H1 (cell line): ENCODE data around the gene DMXL2. TPM values are rescaled to one million over a fixed set of nuclear protein-coding genes. Genes with fewer than 3 reads are reported as not detected.

ENCODE experiments used
- CTCF ChIA-PET: fragments of 300-600 bp; sonication (Branson Sonifier 250); formaldehyde crosslinking; loops from one replicate; lab custom pipeline; 2021; ENCODE audit not compliant: partially characterized antibody; lab: Charles Lee
- POLR2A ChIA-PET: fragments of 300-600 bp; sonication (Branson Sonifier 250); formaldehyde crosslinking; loops from one replicate; lab custom pipeline; 2021; ENCODE audit warnings: inconsistent platforms; ENCODE audit not compliant: partially characterized antibody; lab: Charles Lee
- DNase-seq, 2 experiments: peaks; one replicate each; pipeline versions ENCODE4 v3.0.0 to v3.0.0-alpha.2; 2010 to 2022; ENCODE audit warnings: low spot score in 2 of 2, low read depth in 1 of 2, mixed read lengths in 1 of 2
- FAIRE-seq: peaks from 2 replicates; lab custom pipeline; 2011; peaks lifted over from hg19 to GRCh38; lab: Jason Lieb, UNC
- H2AFZ ChIP-seq: 2 replicates; pipeline ENCODE4 v1.8.1; 2012; ENCODE audit warnings: low read length, inconsistent platforms
- H2AK5ac ChIP-seq: 2 replicates; pipeline ENCODE4 v1.6.1; 2013; ENCODE audit warnings: low read depth, low read length
- H2BK120ac ChIP-seq: replicated peaks from 2 replicates; pipeline ENCODE3; 2013; ENCODE audit warnings: low read depth, low read length, inconsistent platforms
- H2BK12ac ChIP-seq: 2 replicates; pipeline ENCODE4 v1.6.1; 2013; ENCODE audit warnings: low read depth, low read length
- H2BK15ac ChIP-seq: 2 replicates; pipeline ENCODE4 v1.6.1; 2013; ENCODE audit warnings: low read length
- H2BK20ac ChIP-seq: 2 replicates; pipeline ENCODE4 v1.6.1; 2013; ENCODE audit warnings: low read length
- H2BK5ac ChIP-seq: 2 replicates; pipeline ENCODE4 v1.6.1; 2013; ENCODE audit warnings: low read depth, low read length
- H3K14ac ChIP-seq: 2 replicates; pipeline ENCODE4 v1.6.1; 2013; ENCODE audit warnings: inconsistent platforms; ENCODE audit not compliant: insufficient read length
- H3K18ac ChIP-seq: 2 replicates; pipeline ENCODE4 v1.6.1; 2013; ENCODE audit warnings: low read length; ENCODE audit errors: extremely low read depth
- H3K23ac ChIP-seq: 2 replicates; pipeline ENCODE4 v1.6.1; 2013; ENCODE audit warnings: inconsistent platforms; ENCODE audit not compliant: insufficient read length
- H3K23me2 ChIP-seq: 2 replicates; pipeline ENCODE4 v1.6.1; 2013; ENCODE audit warnings: low read depth, low read length
- H3K27ac ChIP-seq: 2 replicates; pipeline ENCODE4 v1.6.1; 2011; ENCODE audit warnings: low read depth, low read length, inconsistent platforms
- H3K27me3 ChIP-seq, 4 experiments: replicated peaks in 1 of 4; 1 replicate in 1 of 4; 2 replicates in 3 of 4; pipeline versions ENCODE4 v1.6.1 to v1.8.1; 2011 to 2013; ENCODE audit warnings: low read length in 3 of 4, mild to moderate bottlenecking in 3 of 4, inconsistent platforms in 2 of 4, mixed read lengths in 2 of 4, moderate library complexity in 1 of 4; ENCODE audit not compliant: control insufficient read depth in 3 of 4, insufficient read depth in 3 of 4; ENCODE audit errors: extremely low read depth in 1 of 4
- H3K36me3 ChIP-seq, 4 experiments: 2 replicates each; pipeline versions ENCODE4 v1.6.1 to v1.8.1; 2011 to 2013; ENCODE audit warnings: mild to moderate bottlenecking in 4 of 4, low read length in 3 of 4, moderate library complexity in 2 of 4, control low read depth in 1 of 4, inconsistent platforms in 1 of 4; ENCODE audit not compliant: insufficient read depth in 4 of 4, control insufficient read depth in 2 of 4
- H3K4ac ChIP-seq: replicated peaks from 2 replicates; pipeline ENCODE3; 2013; ENCODE audit warnings: low read length, low read depth, mixed read lengths, inconsistent platforms; ENCODE audit not compliant: insufficient read length
- H3K4me1 ChIP-seq, 4 experiments: replicated peaks in 1 of 4; 1 replicate in 1 of 4; 2 replicates in 3 of 4; pipeline versions ENCODE4 v1.6.1 to v1.8.1; 2011 to 2013; ENCODE audit warnings: low read length in 3 of 4, inconsistent platforms in 2 of 4, mixed read lengths in 1 of 4; ENCODE audit not compliant: insufficient read depth in 4 of 4, control insufficient read depth in 3 of 4
- H3K4me2 ChIP-seq, 2 experiments: 2 replicates each; pipeline versions ENCODE4 v1.6.1 to v1.8.1; 2011 to 2013; ENCODE audit warnings: low read depth in 2 of 2, low read length in 2 of 2, control low read depth in 1 of 2, inconsistent platforms in 1 of 2, mild to moderate bottlenecking in 1 of 2; ENCODE audit not compliant: insufficient read depth in 1 of 2
- H3K4me3 ChIP-seq, 4 experiments: fragments of 200-600, 300-600 bp in 1 of 4; sonication (generic), shearing (Covaris generic), sonication (Bioruptor Twin) in 1 of 4; 2 replicates each; pipeline versions ENCODE4 v1.5.1 to v1.8.1; 2011 to 2016; ENCODE audit warnings: low read length in 4 of 4, low read depth in 3 of 4, control low read depth in 2 of 4, inconsistent platforms in 2 of 4, mild to moderate bottlenecking in 2 of 4, mixed read lengths in 1 of 4, moderate library complexity in 1 of 4; ENCODE audit not compliant: insufficient read depth in 2 of 4; ENCODE audit errors: extremely low read depth in 1 of 4
- H3K56ac ChIP-seq: replicated peaks from 2 replicates; pipeline ENCODE3; 2013; ENCODE audit warnings: low read depth, mild to moderate bottlenecking, mixed read lengths, low read length, inconsistent platforms; ENCODE audit not compliant: insufficient read length
- H3K79me1 ChIP-seq: 2 replicates; pipeline ENCODE4 v1.6.1; 2013; ENCODE audit warnings: low read depth, low read length, control low read depth
- H3K79me2 ChIP-seq, 2 experiments: 2 replicates each; pipeline versions ENCODE4 v1.6.1 to v1.8.1; 2012 to 2013; ENCODE audit warnings: low read length in 2 of 2, mild to moderate bottlenecking in 2 of 2, inconsistent platforms in 1 of 2; ENCODE audit not compliant: insufficient read depth in 2 of 2, control insufficient read depth in 1 of 2
- H3K9ac ChIP-seq, 4 experiments: replicated peaks in 1 of 4; 1 replicate in 1 of 4; 2 replicates in 3 of 4; pipeline versions ENCODE4 v1.6.1 to v1.8.1; 2011 to 2013; ENCODE audit warnings: low read depth in 3 of 4, low read length in 3 of 4, control low read depth in 2 of 4, mild to moderate bottlenecking in 2 of 4, moderate library complexity in 2 of 4, inconsistent platforms in 1 of 4; ENCODE audit errors: extremely low read depth in 1 of 4
- H3K9me3 ChIP-seq, 2 experiments: 2 replicates each; pipeline versions ENCODE4 v1.6.1 to v1.8.1; 2012 to 2013; ENCODE audit warnings: mild to moderate bottlenecking in 2 of 2, moderate library complexity in 2 of 2, control low read depth in 1 of 2, inconsistent platforms in 1 of 2, low read depth in 1 of 2, low read length in 1 of 2, mixed read lengths in 1 of 2; ENCODE audit not compliant: insufficient read depth in 2 of 2
- H4K20me1 ChIP-seq, 2 experiments: replicated peaks in 1 of 2; 2 replicates each; pipeline versions ENCODE3 to v1.8.1; 2011 to 2013; ENCODE audit warnings: inconsistent platforms in 2 of 2, low read length in 2 of 2, mild to moderate bottlenecking in 1 of 2; ENCODE audit not compliant: insufficient read depth in 2 of 2, control insufficient read depth in 1 of 2
- H4K5ac ChIP-seq: 2 replicates; pipeline ENCODE4 v1.6.1; 2013; ENCODE audit warnings: low read length, low read depth, mixed read lengths, inconsistent platforms; ENCODE audit not compliant: insufficient read length
- H4K8ac ChIP-seq: 2 replicates; pipeline ENCODE4 v1.8.0; 2013; ENCODE audit warnings: mild to moderate bottlenecking, moderate library complexity, low read length, inconsistent platforms; ENCODE audit not compliant: insufficient read depth; ENCODE audit errors: extremely low read depth
- H4K91ac ChIP-seq: replicated peaks from 2 replicates; pipeline ENCODE3; 2013; ENCODE audit warnings: low read length, mixed read lengths, inconsistent platforms; ENCODE audit not compliant: insufficient read length
- BCL11A ChIP-seq, 2 experiments: IDR thresholded peaks; one replicate each; pipeline ENCODE4 v1.6.1; 2011; ENCODE audit warnings: low read depth in 2 of 2, low read length in 2 of 2, mild to moderate bottlenecking in 2 of 2
- CTCF ChIP-seq, 3 experiments: IDR thresholded peaks; 1 replicate in 2 of 3; 2 replicates in 1 of 3; pipeline versions ENCODE4 v1.5.1 to v1.6.1; 2011; ENCODE audit warnings: low read length in 3 of 3, mild to moderate bottlenecking in 3 of 3, inconsistent platforms in 2 of 3, low read depth in 1 of 3, moderate library complexity in 1 of 3; ENCODE audit not compliant: insufficient read depth in 1 of 3; ENCODE audit errors: control extremely low read depth in 1 of 3
- FOSL1 ChIP-seq: IDR thresholded peaks from 2 replicates; pipeline ENCODE4 v1.6.1; 2011; ENCODE audit warnings: mild to moderate bottlenecking, low read depth, low read length, moderate library complexity; ENCODE audit not compliant: insufficient read depth
- JUN ChIP-seq: IDR thresholded peaks from 2 replicates; pipeline ENCODE4 v1.6.1; 2011; ENCODE audit warnings: low read depth, mild to moderate bottlenecking, improper control_type of control experiment, low read length
- RAD21 ChIP-seq, 2 experiments: IDR thresholded peaks in 1 of 2; conservative IDR thresholded peaks in 1 of 2; 2 replicates each; pipeline ENCODE4 v1.6.1; 2011; ENCODE audit warnings: low read depth in 2 of 2, low read length in 2 of 2, improper control_type of control experiment in 1 of 2, inconsistent platforms in 1 of 2, mild to moderate bottlenecking in 1 of 2, moderate library complexity in 1 of 2
- SUZ12 ChIP-seq: fragments of 200-600 bp; sonication (generic); IDR thresholded peaks from 2 replicates; pipeline ENCODE4 v1.6.1; 2012; ENCODE audit warnings: mild to moderate bottlenecking, inconsistent platforms, low read length, moderate library complexity, mixed read lengths
- WGBS, 2 experiments: shearing (Covaris generic) in 1 of 2; methylation state at CpG; one replicate each; pipeline versions ENCODE4 v1.1.6 to v1.1.7; 2013 to 2015; ENCODE audit warnings: low lambda C conversion rate in 2 of 2, mixed read lengths in 2 of 2, inconsistent platforms in 1 of 2, low coverage in 1 of 2, missing lambda C conversion rate in 1 of 2; ENCODE audit not compliant: insufficient replicate concordance in 2 of 2, insufficient coverage in 1 of 2, insufficient read length in 1 of 2; ENCODE audit errors: extremely low coverage in 1 of 2, missing lambda C conversion rate in 1 of 2; 5-methylcytosine and 5-hydroxymethylcytosine counted together
- polyA plus RNA-seq, 7 experiments: library from polyadenylated mRNA; depleted of rRNA in 3 of 7; stranded (reverse) in 5 of 7; unstranded in 2 of 7; fragments of >200 nt in 5 of 7; fragments of 200-250 nt in 2 of 7; gene quantifications; 1 replicate in 5 of 7; 2 replicates in 1 of 7; 4 replicates in 1 of 7; pipeline versions ENCODE4 v1.2.1 to v1.2.3, GENCODE V29; 2011 to 2013; ENCODE audit warnings: missing spikeins in 2 of 7, mixed read lengths in 2 of 7
- total RNA-seq: library from RNA; stranded (reverse); fragmentation: NEBNext Ultra II Directional; extraction: Animal tissue kit (Norgen Biotek cat#: 25700); gene quantifications from 2 replicates; pipeline ENCODE4 v1.2.1, GENCODE V29; 2021

DMXL2 gene
- total and polyA plus RNA-seq, 2 of the 8 experiments (the other 6 are each of a cell fraction or from before 2014, with no cell fraction given), result 9.5 to 10.6 TPM

DNA sequence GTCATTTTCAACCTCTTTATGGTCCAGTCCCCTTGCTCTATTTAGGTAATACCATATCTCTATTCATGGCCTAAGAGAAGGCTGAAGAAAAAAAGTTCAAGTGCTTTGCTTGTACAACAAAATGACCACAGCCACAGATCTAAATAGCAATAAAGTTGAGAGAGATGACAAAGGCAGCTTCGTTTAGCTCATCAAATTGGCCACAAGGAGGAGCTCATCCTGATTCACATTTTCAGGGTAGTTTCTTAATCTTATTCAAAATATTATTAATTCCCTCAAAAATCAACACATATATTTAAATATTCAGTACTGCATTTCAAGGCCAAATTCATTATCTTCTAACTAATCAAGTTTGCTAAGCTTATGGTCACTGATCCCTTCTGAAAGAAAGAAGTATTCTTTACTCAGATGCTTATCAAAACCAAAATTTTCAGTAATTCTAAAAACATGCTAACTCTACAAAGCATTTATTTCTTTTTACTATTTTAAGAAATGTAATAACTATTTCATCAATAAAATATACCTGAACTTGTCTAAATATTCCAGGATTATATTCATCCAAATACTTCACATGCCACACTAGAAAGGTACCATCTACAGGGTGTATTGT, 85.5 kb downstream of the DMXL2 start:
- Histone ChIP-seq H3K4me1 (no peaks in the 10 kb centered on the region), H2AK5ac (no peak overlapping the region), H2AFZ (no peak overlapping the region), H4K8ac (no peak overlapping the region), H3K14ac (no peak overlapping the region), H4K91ac (no peak overlapping the region), H3K9ac (no peak overlapping the region), H3K23me2 (no peaks in the 10 kb centered on the region), H2BK5ac (no peak overlapping the region), H2BK20ac (no peak overlapping the region), H3K56ac (no peak overlapping the region), H3K79me1 (no peaks in the 10 kb centered on the region), H2BK12ac (no peak overlapping the region), H4K20me1 (no peaks in the 10 kb centered on the region), H2BK120ac (no peak overlapping the region), H3K36me3 (no peaks in the 10 kb centered on the region), H3K4me2 (no peak overlapping the region), H3K79me2 (no peaks in the 10 kb centered on the region), H3K23ac (no peak overlapping the region), H2BK15ac (no peak overlapping the region), H3K4me3 (no peak overlapping the region), H3K27ac (no peak overlapping the region), H3K4ac (no peak overlapping the region), H4K5ac (no peak overlapping the region), H3K9me3 (no peaks in the 10 kb centered on the region), H3K18ac (no peak overlapping the region), H3K27me3 (no peaks in the 10 kb centered on the region)
- no peak for TF ChIP-seq FOSL1
- TF ChIP-seq RAD21 (IDR thresholded peaks at IDR 0.05 in 1 of 2, conservative IDR thresholded peaks at IDR 0.05 in 1 of 2; ENCODE audit: low read depth in 2 of 2, low read length in 2 of 2), result peak; percentile 18 to 26; a peak in 2 of 4 replicates
- no peak for TF ChIP-seq JUN
- no peak for TF ChIP-seq SUZ12
- no peak for TF ChIP-seq BCL11A (IDR thresholded peaks at IDR 0.05; ENCODE audit: low read depth in 2 of 2, low read length in 2 of 2)
- TF ChIP-seq CTCF (IDR thresholded peaks at IDR 0.05; ENCODE audit: control extremely low read depth in 1 of 3, insufficient read depth in 1 of 3, low read depth in 1 of 3, low read length in 3 of 3), result peak in 2 of 3 experiments; percentile 46 to 66; a peak in 3 of 4 replicates
- DNase-seq (no peak), FAIRE-seq (peak; percentile 19)
- 12% methylated on average over 1 of the region's 1 CpG; no CpG with 5 or more reads in 1 of the 2 experiments for WGBS, 2 experiments
- ChIA-PET CTCF (interaction anchor here (0.6 to 2.0 kb wide), 19 partner anchors 9 to 1064 kb away, joined by 3 to 10 read pairs (median 4); no protein-coding TSS in a partner anchor), POLR2A (interaction anchor here (0.9 kb wide), 1 partner anchor 189 kb away, joined by 3 read pairs; no protein-coding TSS in a partner anchor)
